OCI-LY1 (cell line): ENCODE results near the gene GFOD1.

Experiments
- H2AFZ ChIP-seq: fragments of 200-600 bp; sonication (generic), shearing (Covaris generic); 2 replicates; pipeline ENCODE4 v1.6.0; 2014; ENCODE audit warnings: antibody characterized with exemption, mild to moderate bottlenecking, low read length
- H3F3A ChIP-seq: fragments of 200-600 bp; sonication (generic), shearing (Covaris generic); 2 replicates; pipeline ENCODE4 v1.6.0; 2014; ENCODE audit warnings: mild to moderate bottlenecking, antibody characterized with exemption, low read length, moderate library complexity; ENCODE audit not compliant: insufficient read depth
- H3K27ac ChIP-seq: fragments of 200-600 bp; sonication (generic); 2 replicates; pipeline ENCODE4 v1.5.1; 2014; ENCODE audit warnings: low read length, mixed run types, mild to moderate bottlenecking, low read depth; ENCODE audit not compliant: poor library complexity, severe bottlenecking
- H3K27me3 ChIP-seq: fragments of 200-600 bp; sonication (generic); 2 replicates; pipeline ENCODE4 v1.6.0; 2014; ENCODE audit warnings: antibody characterized with exemption, mild to moderate bottlenecking, low read length, moderate library complexity; ENCODE audit not compliant: insufficient read depth
- H3K36me3 ChIP-seq: fragments of 200-600 bp; sonication (generic); 2 replicates; pipeline ENCODE4 v1.6.1; 2014; ENCODE audit warnings: mild to moderate bottlenecking, antibody characterized with exemption, low read length, moderate library complexity, mixed read lengths; ENCODE audit not compliant: insufficient read depth
- H3K4me1 ChIP-seq: fragments of 200-600 bp; sonication (generic); 2 replicates; pipeline ENCODE4 v1.5.1; 2014; ENCODE audit warnings: mild to moderate bottlenecking, low read length, moderate library complexity; ENCODE audit not compliant: insufficient read depth, severe bottlenecking
- H3K4me2 ChIP-seq: fragments of 200-600 bp; sonication (generic), shearing (Covaris generic); 2 replicates; pipeline ENCODE4 v1.6.1; 2014; ENCODE audit warnings: low read length
- H3K4me3 ChIP-seq: fragments of 200-600 bp; sonication (generic); 2 replicates; pipeline ENCODE4 v1.5.1; 2014; ENCODE audit warnings: low read length, low read depth, mild to moderate bottlenecking, mixed read lengths; ENCODE audit not compliant: poor library complexity, severe bottlenecking
- H3K79me2 ChIP-seq: fragments of 200-600 bp; shearing (Covaris generic); 2 replicates; pipeline ENCODE4 v1.6.1; 2016; ENCODE audit warnings: mixed run types, low read length, mixed read lengths; ENCODE audit not compliant: insufficient read depth
- H3K9ac ChIP-seq: fragments of 200-600 bp; sonication (generic), shearing (Covaris generic); 2 replicates; pipeline ENCODE4 v1.6.1; 2014; ENCODE audit warnings: mild to moderate bottlenecking, low read length, mixed read lengths
- H3K9me2 ChIP-seq: fragments of 200-600 bp; sonication (generic), shearing (Covaris generic); 2 replicates; pipeline ENCODE4 v1.6.1; 2014; ENCODE audit warnings: low read depth, mild to moderate bottlenecking, low read length, mixed read lengths
- H3K9me3 ChIP-seq: fragments of 200-600 bp; shearing (Covaris generic); 2 replicates; pipeline ENCODE4 v1.6.1; 2014; ENCODE audit warnings: low read length, mixed read lengths
- H4K20me1 ChIP-seq: fragments of 200-600 bp; sonication (generic), shearing (Covaris generic); 2 replicates; pipeline ENCODE4 v1.6.0; 2016; ENCODE audit warnings: mild to moderate bottlenecking, low read length; ENCODE audit not compliant: insufficient read depth
- EZH2 ChIP-seq: fragments of 200-600 bp; sonication (generic), shearing (Covaris generic); IDR thresholded peaks from 2 replicates; pipeline ENCODE4 v1.8.0; 2017; ENCODE audit warnings: borderline replicate concordance, mixed run types, mild to moderate bottlenecking, antibody characterized with exemption, low read length, moderate library complexity, mixed read lengths
- TF ChIP-seq, protein P1 (sequence below): fragments of 200-600 bp; sonication (generic), shearing (Covaris generic); IDR thresholded peaks from 2 replicates; pipeline ENCODE4 v1.5.1; 2017; ENCODE audit warnings: mild to moderate bottlenecking, antibody characterized with exemption, low read length, moderate library complexity, mixed read lengths

Gene GFOD1

GRCh38 chr6:13375360-13375878, 112.0 kb downstream of the GFOD1 start:
- H4K20me1 ChIP-seq: no peaks in the 10 kb centered on the region
- no peaks in the 10 kb centered on the region for H3K9me2 ChIP-seq
- no peaks in the 10 kb centered on the region for H3F3A ChIP-seq
- H3K4me3 ChIP-seq: no peak overlapping the region
- H3K9ac ChIP-seq: no peak overlapping the region
- H3K36me3 ChIP-seq: no peaks in the 10 kb centered on the region
- peak overlapping the region; percentile 41 for H3K27ac ChIP-seq
- H3K27me3 ChIP-seq: no peaks in the 10 kb centered on the region
- no peak overlapping the region for H2AFZ ChIP-seq
- no peak for TF ChIP-seq EZH2
- TF ChIP-seq, protein P1, sequence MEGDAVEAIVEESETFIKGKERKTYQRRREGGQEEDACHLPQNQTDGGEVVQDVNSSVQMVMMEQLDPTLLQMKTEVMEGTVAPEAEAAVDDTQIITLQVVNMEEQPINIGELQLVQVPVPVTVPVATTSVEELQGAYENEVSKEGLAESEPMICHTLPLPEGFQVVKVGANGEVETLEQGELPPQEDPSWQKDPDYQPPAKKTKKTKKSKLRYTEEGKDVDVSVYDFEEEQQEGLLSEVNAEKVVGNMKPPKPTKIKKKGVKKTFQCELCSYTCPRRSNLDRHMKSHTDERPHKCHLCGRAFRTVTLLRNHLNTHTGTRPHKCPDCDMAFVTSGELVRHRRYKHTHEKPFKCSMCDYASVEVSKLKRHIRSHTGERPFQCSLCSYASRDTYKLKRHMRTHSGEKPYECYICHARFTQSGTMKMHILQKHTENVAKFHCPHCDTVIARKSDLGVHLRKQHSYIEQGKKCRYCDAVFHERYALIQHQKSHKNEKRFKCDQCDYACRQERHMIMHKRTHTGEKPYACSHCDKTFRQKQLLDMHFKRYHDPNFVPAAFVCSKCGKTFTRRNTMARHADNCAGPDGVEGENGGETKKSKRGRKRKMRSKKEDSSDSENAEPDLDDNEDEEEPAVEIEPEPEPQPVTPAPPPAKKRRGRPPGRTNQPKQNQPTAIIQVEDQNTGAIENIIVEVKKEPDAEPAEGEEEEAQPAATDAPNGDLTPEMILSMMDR: no peak
- H3K79me2 ChIP-seq: no peaks in the 10 kb centered on the region
- no peaks in the 10 kb centered on the region for H3K9me3 ChIP-seq
- H3K4me1 ChIP-seq: peaks cover 36% of the 10 kb centered on the region
- H3K4me2 ChIP-seq: peak overlapping the region; percentile 16; the same call in 1 of the 2 replicates

DNA sequence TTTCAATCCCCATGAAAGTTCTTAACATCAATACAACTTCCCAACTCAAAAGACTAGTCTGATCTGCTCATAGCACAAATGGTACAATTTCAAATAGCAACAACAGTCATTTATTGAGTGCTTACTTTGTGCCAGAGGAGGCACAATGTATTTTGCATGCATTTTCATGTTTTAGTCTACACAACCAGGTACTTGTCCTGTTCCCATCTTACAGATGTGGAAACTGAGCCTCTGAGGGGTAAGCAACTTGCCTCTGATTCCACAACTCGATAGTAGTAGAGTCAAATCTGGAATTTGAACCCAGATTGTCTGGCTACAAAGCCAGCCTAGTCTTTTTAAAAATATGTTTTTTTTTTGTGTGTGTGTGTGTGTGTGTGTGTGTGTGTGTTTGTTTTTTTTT, 113.5 kb downstream of the GFOD1 start:
- no peaks in the 10 kb centered on the region for H3K27me3 ChIP-seq
- no peaks in the 10 kb centered on the region for H4K20me1 ChIP-seq
- H3K9me2 ChIP-seq: no peaks in the 10 kb centered on the region
- H3K4me3 ChIP-seq: no peak overlapping the region
- no peak overlapping the region for H3K9ac ChIP-seq
- no peak overlapping the region for H3K4me2 ChIP-seq
- no peaks in the 10 kb centered on the region for H3K79me2 ChIP-seq
- no peak overlapping the region for H3K27ac ChIP-seq
- TF ChIP-seq, protein P1: no peak
- no peak for TF ChIP-seq EZH2
- H3K36me3 ChIP-seq: no peaks in the 10 kb centered on the region
- no peaks in the 10 kb centered on the region for H3F3A ChIP-seq
- H2AFZ ChIP-seq: no peak overlapping the region
- H3K4me1 ChIP-seq: peaks cover 22% of the 10 kb centered on the region
- no peaks in the 10 kb centered on the region for H3K9me3 ChIP-seq

- Histone ChIP-seq H3K4me2 (no peak overlapping the region), H3K9me2 (no peaks in the 10 kb centered on the region), H3K9me3 (no peaks in the 10 kb centered on the region), H4K20me1 (no peaks in the 10 kb centered on the region), H3K9ac (no peak overlapping the region), H2AFZ (no peak overlapping the region), H3K27ac (no peak overlapping the region), H3K27me3 (no peaks in the 10 kb centered on the region), H3K36me3 (no peaks in the 10 kb centered on the region), H3F3A (no peaks in the 10 kb centered on the region), H3K4me1 (peaks cover 18% of the 10 kb centered on the region), H3K79me2 (no peaks in the 10 kb centered on the region), H3K4me3 (no peak overlapping the region)
- TF ChIP-seq, protein P1: no peak
- no peak for TF ChIP-seq EZH2
Measured at GRCh38 chr6:13373488-13373886, 113.9 kb downstream of the GFOD1 start.
